Left hindlimb (tissue), 1 donor: ENCODE results near the gene SLC1A5.
A peak's percentile ranks its signal among the peaks of the same experiment; 100 is the strongest.
"Not testable (repeated sequence)": the region's sequence is repeated elsewhere in the genome, so short reads cannot be mapped to it uniquely, and the experiment has no call there.

Source experiments
- DNase-seq: peaks from one replicate; pipeline ENCODE4 v3.0.0-alpha.2; 2018

Gene SLC1A5

GRCh38 chr19:46788262-46788967 lies at the start of gene SLC1A5:
SLC1A5 (minus strand) TSS chr19:46788594; CDS start chr19:46787965, 629 bp downstream.
- peak; percentile 95 for DNase-seq

GRCh38 chr19:46838160-46838559 lies 49.8 kb upstream of the SLC1A5 start:
- no peak for DNase-seq

DNA sequence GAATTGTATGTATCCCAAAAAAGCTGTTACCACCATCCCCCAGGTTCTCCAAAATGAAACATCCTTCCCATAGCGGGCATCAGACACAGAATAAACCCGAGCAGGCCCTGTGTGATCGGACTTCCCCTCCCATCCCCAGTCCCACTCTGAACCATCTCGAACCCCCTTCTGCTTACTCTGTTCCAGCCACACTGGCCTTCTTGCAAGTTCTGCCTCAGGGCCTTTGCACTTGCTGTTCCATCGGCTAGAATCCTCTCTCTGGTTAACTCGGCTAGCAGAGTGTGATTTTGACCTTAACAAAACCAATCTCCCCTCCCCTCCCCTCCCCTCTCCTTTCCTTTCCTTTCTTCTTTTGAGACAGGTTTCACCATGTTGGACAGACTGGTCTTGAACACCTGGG lies 46.6 kb upstream of the SLC1A5 start:
- no peak for DNase-seq

- DNase-seq, result no peak
Measured at GRCh38 chr19:46834121-46834520, 45.7 kb upstream of the SLC1A5 start.

- no peak for DNase-seq
Measured at GRCh38 chr19:46830864-46831263, 42.5 kb upstream of the SLC1A5 start.

DNA sequence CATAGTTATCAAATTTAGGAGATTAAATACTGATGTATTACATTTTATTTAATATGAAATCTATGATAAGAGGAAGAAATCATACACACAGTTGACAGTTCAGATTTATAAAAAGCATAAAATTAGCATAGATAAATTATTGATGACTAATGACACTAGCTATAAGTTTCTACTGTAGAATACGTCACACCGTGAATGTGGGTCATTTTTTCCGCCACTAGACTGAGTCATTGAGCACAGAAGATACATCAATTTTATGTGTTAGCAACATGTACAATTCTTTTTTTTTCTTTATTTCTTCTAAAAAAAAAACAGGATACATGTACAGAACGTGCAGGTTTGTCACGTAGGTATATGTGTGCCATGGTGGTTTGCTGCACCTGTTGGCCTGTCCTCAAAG lies 40.1 kb upstream of the SLC1A5 start:
- DNase-seq, result no peak

DNA sequence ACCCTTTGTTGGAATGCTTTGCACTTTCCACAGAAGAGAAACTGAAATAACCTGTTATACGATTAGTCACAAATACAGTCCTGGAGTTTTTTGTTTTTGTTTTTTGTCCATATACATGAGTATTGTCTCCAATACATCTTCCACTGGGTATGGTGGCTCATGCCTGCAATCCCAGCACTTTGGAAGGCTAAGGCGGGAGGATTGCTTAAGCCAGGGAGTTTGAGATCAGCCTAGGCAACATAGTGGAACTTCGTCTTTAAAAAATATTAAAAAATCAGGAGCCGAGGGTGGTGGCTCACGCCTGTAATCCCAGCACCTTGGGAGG lies 37.3 kb upstream of the SLC1A5 start:
- no peak for DNase-seq

DNA sequence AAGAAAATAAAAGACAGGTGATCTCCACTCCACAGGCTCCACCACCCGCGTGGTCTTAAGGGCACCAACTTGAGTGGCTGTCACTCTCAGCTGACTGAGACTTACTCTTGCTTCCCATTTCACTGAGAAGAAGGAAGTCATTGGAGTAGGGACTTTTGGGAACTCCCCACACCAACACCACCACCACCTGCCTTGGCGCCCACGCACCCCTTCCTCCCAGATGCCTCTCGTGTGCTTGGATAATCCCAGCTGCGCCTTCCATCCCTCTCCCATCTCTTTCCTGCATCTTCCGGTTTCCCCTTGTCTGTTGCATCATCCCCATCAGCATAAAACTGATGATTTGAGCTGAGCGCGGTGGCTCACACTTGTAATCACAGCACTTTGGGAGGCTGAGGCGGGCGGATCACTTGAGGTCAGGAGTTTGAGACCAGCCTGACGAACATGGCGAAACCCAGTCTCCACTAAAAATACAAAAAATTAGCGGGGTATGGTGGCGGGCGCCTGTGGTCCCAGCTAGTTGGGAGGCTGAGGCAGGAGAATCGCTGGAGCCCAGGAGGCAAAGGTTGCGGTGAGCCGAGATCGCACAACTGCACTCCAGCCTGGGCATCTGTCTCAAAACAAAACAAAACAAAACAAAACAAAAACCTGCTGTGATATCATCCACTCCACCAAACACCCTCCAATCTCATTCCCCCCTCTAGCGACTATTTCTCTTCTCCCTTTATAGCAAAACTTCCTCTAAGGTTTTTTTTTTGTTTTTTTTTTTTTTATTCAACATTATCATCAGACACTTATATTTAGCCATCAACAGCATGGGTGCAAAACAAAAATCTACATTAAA lies 36.7 kb upstream of the SLC1A5 start:
- no peak for DNase-seq

DNA sequence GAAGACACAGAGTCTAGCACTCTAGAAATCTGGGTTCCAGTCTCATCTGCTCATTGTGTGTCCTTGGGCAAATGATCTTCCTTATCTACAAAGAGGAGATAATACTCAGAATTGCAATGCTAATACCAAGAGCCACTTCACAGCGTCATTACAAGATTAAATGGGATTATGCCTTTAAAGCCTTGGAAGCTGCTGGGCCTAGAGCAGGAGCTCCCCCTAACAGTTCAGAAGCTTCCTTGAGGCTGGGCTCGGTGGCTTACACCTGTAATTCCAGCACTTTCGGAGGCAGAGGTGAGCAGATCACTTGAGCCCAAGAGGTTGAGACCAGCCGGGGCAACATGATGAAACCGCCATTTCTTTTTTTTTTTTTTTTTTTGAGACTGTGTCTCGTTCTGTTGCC lies 34.7 kb upstream of the SLC1A5 start:
- no peak for DNase-seq

DNA sequence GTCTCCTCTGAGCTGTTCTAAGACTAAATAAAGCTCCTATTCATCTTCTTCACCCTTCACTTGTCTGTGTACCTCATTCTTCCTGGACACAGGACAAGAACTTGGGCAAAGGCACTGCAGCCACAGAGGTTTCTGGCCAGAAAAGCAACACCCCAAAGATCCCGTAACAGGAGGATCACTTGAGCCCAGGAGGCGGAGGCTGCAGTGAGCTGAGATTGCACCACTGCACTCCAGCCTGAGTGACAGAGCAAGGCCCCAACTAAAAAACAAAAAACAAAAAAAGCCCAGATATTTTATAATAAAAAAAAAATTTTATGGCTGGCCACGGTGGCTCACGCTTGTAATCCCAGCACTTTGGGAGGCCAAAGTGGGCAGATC lies 34.0 kb upstream of the SLC1A5 start:
- not testable (repeated sequence) for DNase-seq

DNA sequence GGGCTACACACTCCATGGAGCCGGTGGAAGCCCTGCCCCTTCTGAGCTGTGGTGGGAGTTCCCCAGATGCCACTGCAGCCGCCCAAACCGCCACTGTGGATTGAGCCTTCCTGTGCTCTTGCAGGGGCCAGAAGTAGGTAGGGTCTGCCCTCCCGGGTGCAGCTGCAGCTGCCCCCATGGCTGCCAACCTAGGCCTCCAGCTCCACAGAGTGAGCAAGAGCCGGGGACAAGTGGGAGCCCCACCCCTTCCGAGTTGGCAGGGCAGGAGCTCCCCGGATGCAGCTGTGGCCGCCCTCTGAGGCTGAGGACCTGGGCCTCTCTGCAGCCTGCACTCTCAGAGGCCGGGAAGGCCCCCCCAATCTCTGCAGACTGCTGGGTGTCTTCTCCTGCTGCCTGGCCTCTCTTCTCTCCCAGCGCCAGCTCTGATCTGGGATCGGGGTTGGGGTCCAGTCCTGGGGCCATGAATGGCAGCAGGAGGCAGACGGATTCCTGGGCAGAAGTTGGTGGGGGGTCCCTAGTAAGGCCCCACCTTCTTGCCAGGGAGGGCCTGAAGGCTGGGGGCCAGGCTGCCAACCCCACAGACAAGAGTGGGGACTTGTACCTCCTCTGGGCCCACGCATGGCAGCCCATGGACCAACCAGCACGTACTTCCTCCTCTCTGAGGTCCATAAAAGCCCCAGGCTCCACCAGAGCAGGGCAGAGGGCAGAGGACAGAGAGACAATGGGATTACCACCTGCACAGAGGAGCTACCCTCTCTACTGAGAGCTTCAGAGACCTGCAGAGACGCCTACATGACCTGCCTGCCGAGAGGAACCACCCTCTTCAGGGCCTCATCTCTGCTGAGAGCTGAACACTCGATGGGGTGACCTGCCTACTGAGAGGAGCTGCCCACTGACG lies 33.4 kb upstream of the SLC1A5 start:
- no peak for DNase-seq

DNA sequence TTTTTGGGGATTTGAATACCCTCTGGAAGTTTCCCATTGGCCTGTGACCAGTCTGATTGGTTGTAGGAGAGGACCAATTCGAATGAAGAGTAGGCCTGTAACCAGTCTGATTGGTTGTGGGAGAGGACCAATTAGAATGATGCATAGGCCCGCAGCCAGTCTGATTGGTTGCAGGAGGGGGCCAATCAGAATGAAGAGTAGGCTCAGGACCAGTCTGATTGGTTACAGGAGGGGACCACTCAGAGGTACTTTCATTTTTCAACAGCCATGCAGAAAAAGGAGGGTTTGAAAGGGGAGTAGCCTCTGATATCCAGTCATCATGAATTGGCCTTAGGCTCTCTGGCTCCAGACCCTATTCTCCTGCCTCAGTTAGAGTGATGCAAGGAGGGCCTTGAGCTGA lies 30.4 kb upstream of the SLC1A5 start:
- DNase-seq, result no peak

- DNase-seq, result no peak
Measured at GRCh38 chr19:46815833-46816627, 27.6 kb upstream of the SLC1A5 start.

GRCh38 chr19:46813839-46814358 lies 25.5 kb upstream of the SLC1A5 start:
- no peak for DNase-seq

GRCh38 chr19:46812977-46813838 lies 24.8 kb upstream of the SLC1A5 start:
- DNase-seq, result no peak

GRCh38 chr19:46809534-46810272 lies 21.3 kb upstream of the SLC1A5 start:
- no peak for DNase-seq

- no peak for DNase-seq
Measured at GRCh38 chr19:46806656-46807055, 18.3 kb upstream of the SLC1A5 start.

DNA sequence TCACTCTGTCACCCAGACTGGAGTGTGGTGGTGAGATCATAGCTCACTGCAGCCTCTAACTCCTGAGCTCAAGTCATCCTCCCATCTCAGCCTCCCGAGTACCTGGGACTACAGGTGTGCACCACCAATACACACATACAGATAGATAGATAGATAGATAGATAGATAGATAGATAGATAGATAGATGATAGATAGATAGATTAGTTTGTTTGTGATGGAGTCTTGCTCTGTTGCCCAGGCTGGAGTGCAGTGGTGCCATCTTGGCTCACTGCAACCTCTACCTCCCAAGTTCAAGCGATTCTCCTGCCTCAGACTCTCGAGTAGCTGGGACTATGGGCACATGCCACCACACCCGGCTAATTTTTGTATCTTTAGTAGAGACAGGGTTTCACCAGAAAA lies 16.0 kb upstream of the SLC1A5 start:
- not testable (repeated sequence) for DNase-seq

- DNase-seq, result no peak
Measured at GRCh38 chr19:46803555-46803954, 15.2 kb upstream of the SLC1A5 start.

DNA sequence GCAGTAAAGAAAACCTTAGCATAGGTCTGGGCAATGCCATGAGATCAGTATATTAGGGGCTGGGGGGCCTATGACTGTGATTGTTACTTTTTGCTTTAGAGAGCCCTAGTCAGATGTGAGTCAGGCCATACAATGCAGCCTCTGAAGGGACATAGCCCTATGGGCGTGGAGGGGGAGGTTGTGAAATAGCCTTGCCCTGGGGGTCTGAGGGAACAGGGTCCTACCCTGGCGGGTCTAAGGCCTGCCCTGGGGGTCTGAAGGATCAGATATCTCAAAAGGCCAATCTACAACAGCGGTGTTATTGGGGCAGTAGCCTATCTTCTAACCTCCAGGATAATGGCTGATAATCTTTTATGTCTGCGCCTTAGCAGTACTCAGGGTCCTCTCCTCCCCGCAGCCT lies 13.8 kb upstream of the SLC1A5 start:
- no peak for DNase-seq

DNA sequence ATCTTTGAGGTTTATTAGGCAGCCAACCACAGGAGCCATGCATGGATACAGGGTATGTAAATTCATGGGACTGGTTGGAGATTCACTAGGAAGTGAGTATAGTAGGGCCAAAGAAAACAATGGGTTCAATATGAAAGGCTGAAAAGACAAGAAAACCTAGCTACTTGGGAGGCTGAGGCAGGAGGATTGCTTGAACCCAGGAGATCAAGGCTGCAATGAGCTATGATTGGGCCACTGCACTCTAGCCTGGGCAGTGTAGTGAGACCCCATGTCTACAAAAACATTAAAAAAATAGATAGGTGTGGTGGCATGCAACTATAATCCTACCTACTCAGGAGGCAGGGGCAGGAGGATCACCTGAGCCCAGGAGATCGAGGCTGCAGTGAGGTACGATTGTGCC lies 10.3 kb upstream of the SLC1A5 start:
- no peak for DNase-seq
